ENCODE measurements around the gene TMEM109. TPM values are rescaled to one million over a fixed set of nuclear protein-coding genes. Genes with fewer than 3 reads are reported as not detected.

The TMEM109 gene
- total RNA-seq, 3 donors from 2014 or later = 184 to 216 (median 204) TPM

DNA sequence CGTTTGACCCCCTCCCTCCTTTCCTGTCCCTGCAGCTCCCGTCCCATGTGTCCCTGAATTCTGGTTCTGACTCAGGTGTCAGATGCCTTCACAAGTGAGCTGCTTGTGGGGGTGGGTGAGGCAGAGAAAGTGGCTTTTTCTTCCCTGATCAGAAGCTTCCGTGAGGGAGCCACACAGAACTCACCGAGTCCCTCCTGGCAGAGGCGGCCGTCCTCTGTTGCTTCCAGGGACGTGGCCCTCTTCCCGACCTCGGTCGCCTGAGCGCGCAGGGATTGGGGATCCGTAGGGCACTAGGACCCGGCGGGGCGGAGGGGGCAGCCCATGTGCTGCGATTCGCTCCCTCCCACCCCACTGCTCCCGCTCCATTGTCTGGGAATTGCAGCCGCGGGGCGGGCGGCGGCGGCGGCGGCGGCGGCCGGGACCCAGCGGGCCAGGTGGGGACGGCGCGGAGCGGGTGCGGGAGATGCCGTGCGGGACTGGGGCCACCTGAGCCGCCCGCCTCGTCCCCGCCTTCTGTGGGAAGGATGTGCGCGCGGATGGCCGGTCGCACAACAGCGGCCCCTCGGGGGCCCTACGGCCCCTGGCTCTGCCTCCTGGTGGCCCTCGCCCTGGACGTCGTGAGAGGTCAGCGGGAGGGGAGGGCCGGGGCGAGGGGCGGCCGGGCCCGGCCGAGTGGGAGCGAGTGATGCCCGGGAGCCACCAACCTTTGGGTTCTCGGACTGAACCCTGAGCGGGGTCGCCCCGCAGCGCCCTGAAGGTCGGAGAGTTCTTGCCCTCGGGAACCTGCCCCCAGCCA lies 10.3 kb downstream of the TMEM109 start, which contains the start of gene TMEM132A:
TMEM132A (plus strand) TSS at position 351 of the 796 bp plus-strand sequence; CDS start at position 525, 174 bp downstream.
- Mint-ChIP-seq H3K4me3 (peak within 1 kb of the TSS; percentile 45), H3K27me3 (ENCODE audit: low read depth) (peaks cover 20% of the 10 kb centered on the region), H3K4me1 (ENCODE audit: low read depth) (peaks cover 15% of the 10 kb centered on the region), H3K9me3 (no peaks in the 10 kb centered on the region), H3K36me3 (ENCODE audit: insufficient read depth) (peaks cover 36% of the 10 kb centered on the region)
- DNase-seq = no peak
- peak; percentile 29 to 41 for ATAC-seq

DNA sequence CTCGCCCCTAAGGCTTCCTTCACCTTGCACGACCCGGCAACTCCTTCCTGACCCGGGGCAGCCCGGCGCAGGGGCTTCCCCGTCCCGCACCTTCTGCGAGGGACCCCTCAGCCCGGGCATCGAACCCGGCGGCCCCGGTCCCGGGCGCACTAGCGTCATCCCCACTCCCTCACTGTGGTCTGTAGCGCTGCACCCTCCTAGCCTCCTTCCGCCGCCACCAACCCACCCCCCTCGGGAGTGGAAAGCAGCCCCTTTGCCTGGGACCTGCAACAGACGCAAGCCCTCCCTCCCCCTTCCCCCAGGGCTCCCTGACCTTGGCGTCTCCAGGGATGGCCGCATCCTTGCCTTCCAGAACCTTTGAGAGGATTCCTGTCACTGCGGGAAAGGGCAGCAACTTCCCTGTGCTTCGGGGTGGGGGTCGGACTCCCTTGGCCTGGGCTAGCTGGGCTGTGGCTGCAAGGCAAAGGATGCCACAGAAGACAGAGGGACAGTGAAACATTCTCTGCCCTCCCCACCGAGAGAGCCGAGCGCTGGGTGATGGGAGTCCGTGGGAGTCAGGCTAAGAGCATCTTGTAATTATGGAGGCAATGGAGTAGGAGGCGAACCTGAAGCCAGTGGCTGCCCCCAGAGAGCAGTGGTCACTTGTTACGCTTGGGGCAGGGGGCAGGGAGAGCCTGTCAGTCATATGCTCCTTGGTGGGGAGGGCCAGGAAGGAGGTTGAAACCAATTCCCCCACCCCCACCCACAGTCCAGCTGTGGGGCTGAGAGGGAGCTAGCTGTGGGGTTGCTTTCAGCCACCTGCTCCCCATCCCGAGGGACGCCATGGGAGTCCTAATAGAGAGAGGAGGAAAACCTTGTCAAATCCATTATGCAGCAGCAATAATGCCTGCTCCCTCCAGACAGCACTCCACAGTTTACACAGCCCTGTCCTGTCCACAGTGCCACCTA lies 11.2 kb downstream of the TMEM109 start:
- DNase-seq (no peak), ATAC-seq (peak; percentile 51)
- H3K36me3 Mint-ChIP-seq (ENCODE audit: insufficient read depth) = peaks cover 28% of the 10 kb centered on the region
- no peaks in the 10 kb centered on the region for H3K9me3 Mint-ChIP-seq
- H3K4me1 Mint-ChIP-seq (ENCODE audit: low read depth) = peaks cover 10% of the 10 kb centered on the region
- H3K4me3 Mint-ChIP-seq = peak overlapping the region; percentile 45
- H3K27me3 Mint-ChIP-seq (ENCODE audit: low read depth) = peaks cover 22% of the 10 kb centered on the region

DNA sequence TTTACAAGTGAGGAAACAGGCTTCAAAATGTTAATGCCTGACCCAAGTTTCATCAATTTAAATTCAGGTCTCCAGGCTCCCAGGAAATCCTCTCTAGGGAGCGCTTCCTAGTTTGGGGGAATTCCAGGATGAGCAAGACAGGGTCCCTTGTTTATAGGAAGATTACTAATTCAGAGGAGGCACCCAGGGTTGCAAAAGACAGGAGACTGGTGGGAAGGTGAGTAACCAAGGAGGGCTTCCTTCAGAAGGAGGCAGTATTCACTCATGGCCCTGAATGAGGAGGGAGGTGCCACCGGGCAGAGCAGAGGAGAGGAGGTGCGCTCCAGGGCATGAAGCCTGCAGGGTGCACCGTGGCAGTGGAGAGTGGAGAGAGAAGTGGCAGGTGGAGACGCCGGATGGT lies 11.9 kb downstream of the TMEM109 start:
- no peaks in the 10 kb centered on the region for H3K9me3 Mint-ChIP-seq
- no peak overlapping the region for H3K4me3 Mint-ChIP-seq
- peaks cover 20% of the 10 kb centered on the region for H3K27me3 Mint-ChIP-seq (ENCODE audit: low read depth)
- peaks cover 10% of the 10 kb centered on the region for H3K4me1 Mint-ChIP-seq (ENCODE audit: low read depth)
- ATAC-seq (peak; percentile 26 to 31), DNase-seq (no peak)
- H3K36me3 Mint-ChIP-seq (ENCODE audit: insufficient read depth) = peaks cover 21% of the 10 kb centered on the region

DNA sequence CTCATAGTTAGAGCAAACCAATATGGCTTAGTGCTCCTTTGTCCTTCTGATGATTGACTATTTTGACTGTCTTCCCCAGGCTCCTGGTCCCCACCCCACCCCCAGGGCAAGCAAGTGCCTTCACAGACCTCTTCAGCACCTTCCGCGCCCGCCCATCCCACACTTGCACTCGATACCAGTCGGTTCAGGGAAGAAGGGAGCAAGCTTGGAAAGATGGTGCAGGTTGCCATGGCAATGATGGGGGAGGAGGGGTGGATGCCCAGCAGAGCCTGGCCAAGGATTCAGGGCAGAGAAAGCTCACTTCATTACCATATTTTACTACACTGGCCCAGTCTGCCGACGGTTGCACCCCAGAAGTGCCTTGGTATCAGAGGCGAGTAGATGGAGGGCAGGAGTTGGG lies 12.5 kb downstream of the TMEM109 start:
- Mint-ChIP-seq H3K4me3 (no peak overlapping the region), H3K36me3 (ENCODE audit: insufficient read depth) (peaks cover 16% of the 10 kb centered on the region), H3K9me3 (no peaks in the 10 kb centered on the region), H3K4me1 (ENCODE audit: low read depth) (peaks cover 10% of the 10 kb centered on the region), H3K27me3 (ENCODE audit: low read depth) (peaks cover 20% of the 10 kb centered on the region)
- ATAC-seq (no peak), DNase-seq (no peak)

DNA sequence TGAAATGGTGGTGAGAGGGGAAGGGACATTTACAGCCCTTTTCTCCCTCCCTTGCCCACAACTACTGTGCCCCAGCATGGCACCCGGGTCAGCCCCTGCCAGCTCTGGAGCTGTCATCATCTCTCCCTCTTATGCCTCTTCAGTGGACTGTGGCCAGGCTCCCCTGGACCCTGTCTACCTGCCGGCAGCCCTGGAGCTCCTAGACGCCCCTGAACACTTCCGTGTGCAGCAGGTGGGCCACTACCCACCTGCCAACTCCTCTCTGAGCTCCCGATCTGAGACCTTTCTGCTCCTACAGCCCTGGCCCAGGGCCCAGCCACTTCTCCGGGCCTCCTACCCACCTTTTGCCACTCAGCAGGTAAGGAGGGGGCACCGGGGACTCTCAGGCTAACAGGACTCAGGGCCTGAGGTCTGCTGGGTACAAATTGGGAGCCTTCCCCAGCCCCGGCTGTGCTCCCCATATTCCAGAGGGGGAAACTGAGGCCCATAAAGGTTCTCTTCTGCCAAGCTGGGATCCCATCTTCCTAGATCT lies 13.2 kb downstream of the TMEM109 start:
- H3K36me3 Mint-ChIP-seq (ENCODE audit: insufficient read depth) = peaks cover 11% of the 10 kb centered on the region
- H3K4me1 Mint-ChIP-seq (ENCODE audit: low read depth) = peaks cover 10% of the 10 kb centered on the region
- no peak for DNase-seq
- H3K4me3 Mint-ChIP-seq = no peak overlapping the region
- H3K27me3 Mint-ChIP-seq (ENCODE audit: low read depth) = peaks cover 20% of the 10 kb centered on the region
- no peak for ATAC-seq
- no peaks in the 10 kb centered on the region for H3K9me3 Mint-ChIP-seq

DNA sequence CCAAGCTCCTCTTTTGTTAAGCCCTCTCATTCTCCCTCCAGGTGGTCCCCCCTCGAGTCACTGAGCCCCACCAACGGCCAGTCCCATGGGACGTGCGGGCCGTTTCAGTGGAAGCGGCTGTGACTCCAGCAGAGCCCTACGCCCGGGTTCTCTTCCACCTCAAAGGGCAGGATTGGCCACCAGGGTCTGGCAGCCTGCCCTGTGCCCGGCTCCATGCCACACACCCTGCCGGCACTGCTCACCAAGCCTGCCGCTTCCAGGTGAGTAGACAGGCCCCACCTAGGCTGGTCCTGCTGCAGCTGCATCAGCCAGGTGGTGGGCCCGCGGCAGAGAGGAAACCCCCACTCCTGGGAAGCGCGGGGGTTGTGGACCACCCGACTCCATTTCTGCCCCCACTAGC lies 13.6 kb downstream of the TMEM109 start:
- Mint-ChIP-seq H3K9me3 (no peaks in the 10 kb centered on the region), H3K36me3 (ENCODE audit: insufficient read depth) (peaks cover 6% of the 10 kb centered on the region), H3K4me3 (no peak overlapping the region), H3K27me3 (ENCODE audit: low read depth) (peaks cover 16% of the 10 kb centered on the region), H3K4me1 (ENCODE audit: low read depth) (peaks cover 10% of the 10 kb centered on the region)
- DNase-seq (no peak), ATAC-seq (no peak)

DNA sequence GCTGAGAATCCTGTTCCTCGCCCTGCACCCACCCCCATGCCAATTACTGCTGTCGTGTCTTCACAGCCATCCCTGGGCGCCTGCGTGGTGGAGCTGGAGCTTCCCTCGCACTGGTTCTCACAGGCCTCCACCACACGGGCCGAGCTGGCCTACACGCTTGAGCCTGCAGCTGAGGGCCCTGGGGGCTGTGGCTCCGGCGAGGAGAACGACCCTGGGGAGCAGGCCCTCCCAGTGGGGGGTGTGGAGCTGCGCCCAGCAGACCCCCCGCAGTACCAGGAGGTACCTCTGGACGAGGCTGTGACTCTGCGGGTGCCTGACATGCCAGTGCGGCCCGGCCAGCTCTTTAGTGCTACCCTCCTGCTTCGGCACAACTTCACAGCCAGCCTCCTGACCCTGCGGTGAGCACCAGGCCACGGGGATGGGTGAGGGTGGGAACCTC lies 14.6 kb downstream of the TMEM109 start:
- Mint-ChIP-seq H3K27me3 (ENCODE audit: low read depth) (peaks cover 12% of the 10 kb centered on the region), H3K4me3 (no peak overlapping the region), H3K36me3 (ENCODE audit: insufficient read depth) (no peaks in the 10 kb centered on the region), H3K4me1 (ENCODE audit: low read depth) (peaks cover 8% of the 10 kb centered on the region), H3K9me3 (no peaks in the 10 kb centered on the region)
- DNase-seq = no peak
- ATAC-seq = no peak

DNA sequence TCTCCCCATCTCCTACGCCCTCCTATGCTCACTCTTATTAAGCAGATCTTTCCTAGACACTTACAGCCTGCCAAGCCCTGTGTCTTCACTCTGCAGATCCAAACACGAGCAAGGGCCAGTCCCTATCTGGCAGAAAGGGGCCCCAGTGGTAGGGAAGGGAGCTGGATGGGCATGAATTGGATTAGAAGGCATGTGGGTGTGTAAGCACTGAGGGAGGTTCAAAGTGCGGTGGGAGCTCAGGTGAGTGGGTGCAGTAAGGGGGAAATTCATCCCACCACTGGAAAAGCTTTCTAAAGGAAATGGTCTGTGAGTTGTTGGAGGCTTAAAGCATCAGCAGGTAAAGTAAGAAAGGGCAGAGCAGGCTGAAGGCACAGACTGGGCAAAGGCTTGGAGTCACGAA lies 15.8 kb downstream of the TMEM109 start:
- ATAC-seq = no peak
- H3K36me3 Mint-ChIP-seq (ENCODE audit: insufficient read depth) = no peaks in the 10 kb centered on the region
- H3K4me1 Mint-ChIP-seq (ENCODE audit: low read depth) = peaks cover 5% of the 10 kb centered on the region
- H3K9me3 Mint-ChIP-seq = no peaks in the 10 kb centered on the region
- peaks cover 9% of the 10 kb centered on the region for H3K27me3 Mint-ChIP-seq (ENCODE audit: low read depth)
- DNase-seq = no peak
- no peak overlapping the region for H3K4me3 Mint-ChIP-seq

DNA sequence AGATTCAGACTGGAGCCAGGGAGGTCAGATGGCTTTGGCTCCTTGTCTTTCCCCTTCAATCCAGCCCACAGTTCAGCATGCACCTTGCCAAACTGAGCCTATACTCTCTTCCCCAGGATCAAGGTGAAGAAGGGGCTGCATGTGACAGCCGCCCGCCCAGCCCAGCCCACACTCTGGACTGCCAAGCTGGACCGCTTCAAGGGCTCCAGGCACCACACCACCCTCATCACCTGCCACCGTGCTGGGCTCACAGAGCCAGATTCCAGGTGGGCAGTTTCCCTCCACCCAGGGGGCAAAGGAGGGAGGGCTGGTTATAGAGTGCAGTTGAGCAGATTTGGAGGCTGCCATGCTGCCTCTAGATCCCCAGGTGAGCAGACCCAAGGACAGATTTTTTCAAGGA lies 16.4 kb downstream of the TMEM109 start:
- DNase-seq = no peak
- ATAC-seq = no peak
- Mint-ChIP-seq H3K36me3 (ENCODE audit: insufficient read depth) (no peaks in the 10 kb centered on the region), H3K9me3 (no peaks in the 10 kb centered on the region), H3K4me3 (no peak overlapping the region), H3K4me1 (ENCODE audit: low read depth) (peaks cover 1% of the 10 kb centered on the region), H3K27me3 (ENCODE audit: low read depth) (peaks cover 6% of the 10 kb centered on the region)

DNA sequence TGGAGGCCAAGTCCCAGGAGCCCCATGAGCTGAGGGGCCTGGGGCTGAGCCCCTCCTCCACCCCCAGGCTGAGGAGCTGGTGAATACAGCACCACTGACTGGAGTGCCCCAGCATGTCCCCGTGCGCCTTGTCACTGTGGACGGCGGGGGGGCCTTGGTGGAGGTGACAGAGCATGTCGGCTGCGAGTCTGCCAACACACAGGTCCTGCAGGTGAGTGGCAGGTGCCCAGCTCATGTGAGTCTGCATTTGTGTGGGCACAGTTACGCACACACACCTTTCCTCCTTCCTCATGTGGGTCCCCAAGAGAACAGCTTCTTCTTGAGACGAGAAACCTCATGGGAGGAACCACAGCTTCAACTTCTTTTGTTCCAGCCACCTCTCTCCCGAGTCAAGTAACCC lies 18.0 kb downstream of the TMEM109 start:
- Mint-ChIP-seq H3K27me3 (ENCODE audit: low read depth) (peaks cover 4% of the 10 kb centered on the region), H3K36me3 (ENCODE audit: insufficient read depth) (no peaks in the 10 kb centered on the region), H3K4me3 (no peak overlapping the region), H3K9me3 (no peaks in the 10 kb centered on the region), H3K4me1 (ENCODE audit: low read depth) (no peaks in the 10 kb centered on the region)
- ATAC-seq = no peak
- DNase-seq = no peak

DNA sequence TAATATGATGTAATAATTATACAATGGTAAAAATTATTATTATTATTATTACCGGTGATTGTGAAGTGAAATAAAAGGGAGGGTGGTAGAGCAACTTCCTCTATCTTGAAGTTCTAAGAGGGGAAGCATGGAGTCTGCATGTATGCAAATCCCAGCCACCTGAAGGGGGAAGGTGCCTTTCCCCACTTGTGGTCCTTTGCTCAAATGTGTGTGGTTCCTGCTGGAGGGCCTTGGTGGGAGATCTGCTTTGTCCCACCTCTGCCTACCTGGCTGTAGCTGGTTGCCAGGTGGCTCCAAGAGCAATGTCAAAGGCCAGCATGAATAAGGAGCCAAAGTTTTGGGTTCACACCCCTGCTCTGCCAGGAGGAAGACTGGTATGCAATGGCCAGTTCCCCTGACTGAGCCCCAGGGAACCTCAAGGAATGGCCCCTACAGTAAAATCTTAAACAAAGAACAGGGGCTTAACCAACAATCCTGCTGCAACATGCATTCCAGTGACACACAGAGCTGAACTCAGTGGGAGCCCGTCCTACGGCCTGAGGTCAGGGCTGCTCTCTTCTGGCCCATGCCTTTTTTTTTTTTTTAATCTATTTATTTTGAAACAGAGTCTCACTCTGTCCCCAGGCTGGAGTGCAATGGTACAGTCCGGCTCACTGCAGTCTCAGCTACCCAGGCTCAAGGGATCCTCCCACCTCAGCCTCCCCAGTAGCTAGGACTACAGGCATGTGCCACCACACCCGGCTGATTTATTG lies 18.8 kb downstream of the TMEM109 start:
- H3K27me3 Mint-ChIP-seq (ENCODE audit: low read depth) = peaks cover 4% of the 10 kb centered on the region
- H3K4me1 Mint-ChIP-seq (ENCODE audit: low read depth) = no peaks in the 10 kb centered on the region
- no peaks in the 10 kb centered on the region for H3K36me3 Mint-ChIP-seq (ENCODE audit: insufficient read depth)
- DNase-seq = no peak
- H3K4me3 Mint-ChIP-seq = no peak overlapping the region
- no peaks in the 10 kb centered on the region for H3K9me3 Mint-ChIP-seq
- ATAC-seq = no peak

DNA sequence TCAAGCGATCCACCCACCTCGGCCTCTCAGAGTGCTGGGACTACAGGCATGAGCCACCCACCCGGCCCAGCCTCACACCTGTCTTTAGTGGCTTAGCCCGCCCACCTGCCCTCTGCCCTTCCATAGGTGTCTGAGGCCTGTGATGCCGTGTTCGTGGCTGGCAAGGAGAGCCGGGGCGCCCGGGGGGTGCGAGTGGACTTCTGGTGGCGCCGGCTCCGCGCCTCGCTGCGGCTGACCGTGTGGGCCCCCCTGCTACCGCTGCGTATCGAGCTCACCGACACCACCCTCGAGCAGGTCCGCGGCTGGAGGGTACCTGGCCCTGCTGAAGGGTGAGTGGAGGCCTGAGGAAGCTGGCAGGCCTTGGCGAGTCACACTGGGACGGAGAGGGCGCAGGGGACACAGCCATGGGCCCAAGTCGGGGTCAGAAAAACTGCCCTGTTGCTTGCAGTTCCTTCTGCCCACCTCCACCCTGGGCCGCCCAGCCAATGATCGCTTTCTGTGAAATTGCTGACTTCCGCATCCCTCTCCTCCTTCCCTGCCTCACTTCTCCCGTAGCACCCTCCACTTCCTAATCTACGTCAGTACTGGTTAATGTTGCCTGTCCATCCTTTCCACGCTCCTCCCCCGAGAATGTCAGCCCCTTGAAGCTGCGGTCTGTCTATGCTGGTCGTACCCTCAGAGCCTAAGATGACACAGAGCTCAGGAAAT lies 19.6 kb downstream of the TMEM109 start:
- ATAC-seq = no peak
- no peak for DNase-seq
- Mint-ChIP-seq H3K4me1 (ENCODE audit: low read depth) (no peaks in the 10 kb centered on the region), H3K36me3 (ENCODE audit: insufficient read depth) (no peaks in the 10 kb centered on the region), H3K27me3 (ENCODE audit: low read depth) (peaks cover 4% of the 10 kb centered on the region), H3K4me3 (no peak overlapping the region), H3K9me3 (no peaks in the 10 kb centered on the region)

DNA sequence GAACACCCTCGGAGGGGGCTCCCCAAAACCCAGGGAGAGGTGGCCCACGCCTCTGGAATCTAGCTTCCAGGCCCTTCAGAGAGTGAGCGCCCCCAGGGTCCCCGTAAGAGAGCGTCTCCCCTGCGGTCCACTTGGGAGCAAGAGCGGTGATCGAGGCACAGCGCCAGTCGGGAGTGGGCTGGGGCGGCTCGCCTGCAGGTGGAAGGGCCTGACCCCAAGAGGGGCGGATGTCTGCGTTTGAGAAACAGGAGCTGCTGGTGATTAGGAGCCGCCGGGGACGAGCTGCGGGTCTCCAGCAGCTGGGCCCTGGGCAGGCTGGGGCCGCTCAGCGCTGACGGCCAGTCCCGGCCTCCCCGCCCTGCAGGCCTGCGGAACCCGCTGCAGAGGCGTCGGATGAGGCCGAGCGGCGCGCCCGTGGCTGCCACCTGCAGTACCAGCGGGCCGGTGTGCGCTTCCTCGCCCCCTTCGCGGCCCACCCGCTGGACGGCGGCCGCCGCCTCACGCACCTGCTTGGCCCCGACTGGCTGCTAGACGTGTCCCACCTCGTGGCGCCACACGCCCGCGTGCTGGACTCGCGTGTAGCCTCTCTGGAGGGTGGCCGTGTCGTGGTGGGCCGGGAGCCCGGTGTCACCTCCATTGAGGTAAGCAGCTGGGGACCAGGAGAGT lies 20.3 kb downstream of the TMEM109 start:
- ATAC-seq (no peak), DNase-seq (no peak)
- Mint-ChIP-seq H3K9me3 (no peaks in the 10 kb centered on the region), H3K27me3 (ENCODE audit: low read depth) (peaks cover 3% of the 10 kb centered on the region), H3K4me1 (ENCODE audit: low read depth) (no peaks in the 10 kb centered on the region), H3K4me3 (no peak overlapping the region), H3K36me3 (ENCODE audit: insufficient read depth) (no peaks in the 10 kb centered on the region)

All from activated T-cell treated with anti-CD3 and anti-CD28 coated beads, Interleukin-2, amount 50 U/mL, for 4 hours (primary cell).